Measurements from ENCODE around the gene DNAJC24. TPM values are rescaled to one million over a fixed set of nuclear protein-coding genes. Genes with fewer than 3 reads are reported as not detected.

DNAJC24 gene
- total RNA-seq, 1 experiment from 2014 or later: 18.2 TPM

DNA sequence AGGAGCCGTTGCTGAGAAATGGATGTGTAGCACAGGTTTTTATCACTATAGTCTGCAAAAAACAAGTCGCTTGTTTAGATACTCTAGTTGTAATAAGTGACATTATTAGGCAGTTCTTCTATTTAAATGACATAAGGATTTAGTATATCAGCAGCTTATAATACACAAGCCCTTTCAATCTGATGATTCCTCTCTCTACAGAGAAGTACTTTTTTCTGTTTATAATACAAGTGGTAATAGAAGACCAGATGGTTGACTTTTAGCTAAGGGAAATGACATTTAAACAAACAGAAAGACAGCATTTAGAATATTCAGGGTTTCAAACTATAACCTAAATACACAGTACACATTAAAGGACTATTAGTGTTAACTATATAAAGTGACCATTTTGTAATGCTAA is 79.4 kb downstream of the DNAJC24 start:
- no peaks in the 10 kb centered on the region for H3K4me1 ChIP-seq (replicated peaks; ENCODE audit: insufficient read depth)
- H3K9me3 ChIP-seq (ENCODE audit: insufficient read depth, low read depth): no peaks in the 10 kb centered on the region
- TF ChIP-seq, protein P1, sequence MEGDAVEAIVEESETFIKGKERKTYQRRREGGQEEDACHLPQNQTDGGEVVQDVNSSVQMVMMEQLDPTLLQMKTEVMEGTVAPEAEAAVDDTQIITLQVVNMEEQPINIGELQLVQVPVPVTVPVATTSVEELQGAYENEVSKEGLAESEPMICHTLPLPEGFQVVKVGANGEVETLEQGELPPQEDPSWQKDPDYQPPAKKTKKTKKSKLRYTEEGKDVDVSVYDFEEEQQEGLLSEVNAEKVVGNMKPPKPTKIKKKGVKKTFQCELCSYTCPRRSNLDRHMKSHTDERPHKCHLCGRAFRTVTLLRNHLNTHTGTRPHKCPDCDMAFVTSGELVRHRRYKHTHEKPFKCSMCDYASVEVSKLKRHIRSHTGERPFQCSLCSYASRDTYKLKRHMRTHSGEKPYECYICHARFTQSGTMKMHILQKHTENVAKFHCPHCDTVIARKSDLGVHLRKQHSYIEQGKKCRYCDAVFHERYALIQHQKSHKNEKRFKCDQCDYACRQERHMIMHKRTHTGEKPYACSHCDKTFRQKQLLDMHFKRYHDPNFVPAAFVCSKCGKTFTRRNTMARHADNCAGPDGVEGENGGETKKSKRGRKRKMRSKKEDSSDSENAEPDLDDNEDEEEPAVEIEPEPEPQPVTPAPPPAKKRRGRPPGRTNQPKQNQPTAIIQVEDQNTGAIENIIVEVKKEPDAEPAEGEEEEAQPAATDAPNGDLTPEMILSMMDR (conservative IDR thresholded peaks at IDR 0.05): no peak
- no peak for TF ChIP-seq EZH2 (IDR thresholded peaks at IDR 0.05; ENCODE audit: low read depth)
- no peak overlapping the region for H2AFZ ChIP-seq
- H3K27ac ChIP-seq: no peak overlapping the region
- intact Hi-C loops (cut with micrococcal nuclease; ENCODE audit: unreplicated experiment): no loop called here
- H3K9me2 ChIP-seq (ENCODE audit: insufficient read depth): no peaks in the 10 kb centered on the region
- 0 out of 2 replicates have a peak, but pooled peaks cover 6% of the 10 kb centered on the region for H3K36me3 ChIP-seq (ENCODE audit: low read depth)
- CTCF ChIA-PET: no interaction called here
- no peak overlapping the region for H3K4me2 ChIP-seq
- H3K27me3 ChIP-seq (ENCODE audit: insufficient read depth, low read depth): no peaks in the 10 kb centered on the region
- no peaks in the 10 kb centered on the region for H3K79me2 ChIP-seq (ENCODE audit: low read depth)
- DNase-seq: no peak
- POLR2A ChIA-PET (ENCODE audit: unreplicated experiment): no interaction called here
- H3K4me3 ChIP-seq: no peak overlapping the region
- no peaks in the 10 kb centered on the region for H3F3A ChIP-seq (ENCODE audit: insufficient read depth, low read depth)
- no peaks in the 10 kb centered on the region for H4K20me1 ChIP-seq (ENCODE audit: insufficient read depth)
- no TSS peak for BruUV-seq (replicated peaks)

GRCh38 chr11:31450841-31451240 is 81.2 kb downstream of the DNAJC24 start:
- H3K4me2 ChIP-seq: no peak overlapping the region
- no peak overlapping the region for H3K4me3 ChIP-seq
- H3K36me3 ChIP-seq (ENCODE audit: low read depth): 0 out of 2 replicates have a peak, but pooled peaks cover 6% of the 10 kb centered on the region
- H3K79me2 ChIP-seq (ENCODE audit: low read depth): no peaks in the 10 kb centered on the region
- H3K9me3 ChIP-seq (ENCODE audit: insufficient read depth, low read depth): no peaks in the 10 kb centered on the region
- TF ChIP-seq, protein P1 (conservative IDR thresholded peaks at IDR 0.05): no peak
- no peak for TF ChIP-seq EZH2 (IDR thresholded peaks at IDR 0.05; ENCODE audit: low read depth)
- H3K4me1 ChIP-seq (replicated peaks; ENCODE audit: insufficient read depth): no peaks in the 10 kb centered on the region
- no peak overlapping the region for H2AFZ ChIP-seq
- no peak overlapping the region for H3K27ac ChIP-seq
- POLR2A ChIA-PET (ENCODE audit: unreplicated experiment): no interaction called here
- no peaks in the 10 kb centered on the region for H3K9me2 ChIP-seq (ENCODE audit: insufficient read depth)
- no peaks in the 10 kb centered on the region for H3F3A ChIP-seq (ENCODE audit: insufficient read depth, low read depth)
- BruUV-seq (replicated peaks): no TSS peak
- H4K20me1 ChIP-seq (ENCODE audit: insufficient read depth): no peaks in the 10 kb centered on the region
- no peaks in the 10 kb centered on the region for H3K27me3 ChIP-seq (ENCODE audit: insufficient read depth, low read depth)
- no peak for DNase-seq
- intact Hi-C loops (cut with micrococcal nuclease; ENCODE audit: unreplicated experiment): no loop called here
- CTCF ChIA-PET: no interaction called here

GRCh38 chr11:31455177-31455576 is 85.5 kb downstream of the DNAJC24 start:
- no peak for DNase-seq
- no peak overlapping the region for H3K4me2 ChIP-seq
- no peaks in the 10 kb centered on the region for H3K9me2 ChIP-seq (ENCODE audit: insufficient read depth)
- ChIA-PET CTCF (no interaction called here), POLR2A (ENCODE audit: unreplicated experiment) (no interaction called here)
- H3F3A ChIP-seq (ENCODE audit: insufficient read depth, low read depth): no peaks in the 10 kb centered on the region
- no peak for TF ChIP-seq EZH2 (IDR thresholded peaks at IDR 0.05; ENCODE audit: low read depth)
- TF ChIP-seq, protein P1 (conservative IDR thresholded peaks at IDR 0.05): no peak
- intact Hi-C loops (cut with micrococcal nuclease; ENCODE audit: unreplicated experiment): no loop called here
- H3K36me3 ChIP-seq (ENCODE audit: low read depth): no peaks in the 10 kb centered on the region
- no peaks in the 10 kb centered on the region for H3K9me3 ChIP-seq (ENCODE audit: insufficient read depth, low read depth)
- H4K20me1 ChIP-seq (ENCODE audit: insufficient read depth): no peaks in the 10 kb centered on the region
- H3K27me3 ChIP-seq (ENCODE audit: insufficient read depth, low read depth): no peaks in the 10 kb centered on the region
- no TSS peak for BruUV-seq (replicated peaks)
- no peak overlapping the region for H2AFZ ChIP-seq
- no peak overlapping the region for H3K4me3 ChIP-seq
- no peaks in the 10 kb centered on the region for H3K4me1 ChIP-seq (replicated peaks; ENCODE audit: insufficient read depth)
- H3K27ac ChIP-seq: no peak overlapping the region
- H3K79me2 ChIP-seq (ENCODE audit: low read depth): no peaks in the 10 kb centered on the region

Data from PC-9 (cell line).